Vagina (tissue), 2 donors: ENCODE measurements around the gene MYO7B. TPM values are rescaled to one million over a fixed set of nuclear protein-coding genes. Genes with fewer than 3 reads are reported as not detected.

Experiments used
- DNase-seq, 2 donors: peaks; one replicate each; pipeline ENCODE4 v3.0.0-alpha.2; 2017; ENCODE audit errors: extremely low spot score in 2 of 2
- H3K27ac ChIP-seq: fragments of 200-600 bp; sonication (generic); one replicate; pipeline ENCODE4 v1.5.1; 2019
- H3K27me3 ChIP-seq: fragments of 200-600 bp; sonication (generic); one replicate; pipeline ENCODE4 v1.5.1; 2019
- H3K36me3 ChIP-seq, 2 donors: fragments of 200-600 bp; sonication (generic); one replicate each; pipeline ENCODE4 v1.5.1; 2017 to 2019
- H3K4me1 ChIP-seq: fragments of 200-600 bp; sonication (generic); one replicate; pipeline ENCODE4 v1.5.1; 2019
- H3K4me3 ChIP-seq, 2 donors: fragments of 200-600 bp; sonication (generic); 1 replicate in 1 of 2; 2 replicates in 1 of 2; pipeline ENCODE4 v1.5.1; 2016 to 2019
- H3K9me3 ChIP-seq: fragments of 200-600 bp; sonication (generic); one replicate; pipeline ENCODE4 v1.5.1; 2019
- POLR2A ChIP-seq, 2 donors: fragments of 450-650 bp; IDR thresholded peaks; one replicate each; pipeline ENCODE4 v1.6.1; 2017; ENCODE audit warnings: antibody characterized with exemption in 2 of 2, mild to moderate bottlenecking in 2 of 2, moderate library complexity in 2 of 2
- POLR2AphosphoS5 ChIP-seq, 2 donors: sonication (generic); formaldehyde crosslinking; IDR thresholded peaks; one replicate each; pipeline ENCODE4 v1.9.0; 2017; ENCODE audit warnings: antibody characterized with exemption in 2 of 2, mild to moderate bottlenecking in 2 of 2, low read depth in 1 of 2; ENCODE audit not compliant: insufficient read depth in 1 of 2
- intact Hi-C: fragments of 100-400 bp; cut with DNase I; formaldehyde crosslinking; loops from one replicate; pipeline ENCODE4 v1.15.1; 2023
- total RNA-seq: library from RNA; depleted of rRNA; stranded (reverse); fragments of >200 nt; gene quantifications from one replicate; pipeline ENCODE4 v1.2.3, GENCODE V29; 2016
- TF ChIP-seq, protein P1 (sequence below), 3 experiments: fragments of 450-650 bp in 2 of 3; fragments of 200-600 bp in 1 of 3; sonication (generic) in 1 of 3; IDR thresholded peaks; one replicate each; pipeline ENCODE4 v1.5.1; 2017 to 2019; ENCODE audit warnings: antibody characterized with exemption in 3 of 3, mild to moderate bottlenecking in 2 of 3, moderate library complexity in 2 of 3

Gene MYO7B
- total RNA-seq, 1 donor from 2014 or later = not detected

DNA sequence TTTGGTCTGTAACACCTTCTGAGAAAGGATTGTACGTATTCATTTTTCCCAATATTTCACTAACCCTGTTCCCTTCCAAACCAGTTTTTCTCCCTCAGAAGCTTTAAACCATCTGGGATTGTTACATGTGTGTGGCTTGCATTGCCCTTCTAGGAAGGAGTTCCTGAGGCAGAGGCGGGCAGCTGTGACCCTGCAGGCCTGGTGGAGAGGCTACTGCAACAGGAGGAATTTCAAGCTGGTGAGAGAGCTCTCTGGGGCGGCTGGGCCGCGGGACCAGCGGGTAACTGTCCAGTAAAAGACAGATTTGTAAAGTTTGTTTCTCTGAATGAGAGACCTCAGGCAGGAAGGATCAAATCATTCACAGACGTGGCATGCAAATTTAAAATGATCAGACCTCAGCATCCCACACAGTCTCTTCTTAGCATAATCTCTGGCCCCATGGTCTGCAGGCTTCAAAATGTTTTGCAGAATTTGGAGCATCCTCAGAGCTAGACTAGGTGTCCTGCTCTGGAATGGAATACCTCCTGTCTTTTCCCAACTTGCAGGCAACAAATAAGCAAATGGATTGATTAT is 70.3 kb downstream of the MYO7B start:
- H3K4me3 ChIP-seq = no peak overlapping the region
- H3K4me1 ChIP-seq = no peaks in the 10 kb centered on the region
- intact Hi-C loops = loop anchor here (10.0 kb wide), 1 partner anchor 1611 kb away; no protein-coding TSS in a partner anchor
- TF ChIP-seq POLR2A (IDR thresholded peaks at IDR 0.05) (no peak), POLR2AphosphoS5 (IDR thresholded peaks at IDR 0.05; ENCODE audit: insufficient read depth in 1 of 2, low read depth in 1 of 2) (no peak)
- TF ChIP-seq, protein P1, sequence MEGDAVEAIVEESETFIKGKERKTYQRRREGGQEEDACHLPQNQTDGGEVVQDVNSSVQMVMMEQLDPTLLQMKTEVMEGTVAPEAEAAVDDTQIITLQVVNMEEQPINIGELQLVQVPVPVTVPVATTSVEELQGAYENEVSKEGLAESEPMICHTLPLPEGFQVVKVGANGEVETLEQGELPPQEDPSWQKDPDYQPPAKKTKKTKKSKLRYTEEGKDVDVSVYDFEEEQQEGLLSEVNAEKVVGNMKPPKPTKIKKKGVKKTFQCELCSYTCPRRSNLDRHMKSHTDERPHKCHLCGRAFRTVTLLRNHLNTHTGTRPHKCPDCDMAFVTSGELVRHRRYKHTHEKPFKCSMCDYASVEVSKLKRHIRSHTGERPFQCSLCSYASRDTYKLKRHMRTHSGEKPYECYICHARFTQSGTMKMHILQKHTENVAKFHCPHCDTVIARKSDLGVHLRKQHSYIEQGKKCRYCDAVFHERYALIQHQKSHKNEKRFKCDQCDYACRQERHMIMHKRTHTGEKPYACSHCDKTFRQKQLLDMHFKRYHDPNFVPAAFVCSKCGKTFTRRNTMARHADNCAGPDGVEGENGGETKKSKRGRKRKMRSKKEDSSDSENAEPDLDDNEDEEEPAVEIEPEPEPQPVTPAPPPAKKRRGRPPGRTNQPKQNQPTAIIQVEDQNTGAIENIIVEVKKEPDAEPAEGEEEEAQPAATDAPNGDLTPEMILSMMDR (IDR thresholded peaks at IDR 0.05) = no peak
- H3K27me3 ChIP-seq = no peaks in the 10 kb centered on the region
- DNase-seq = no peak
- H3K27ac ChIP-seq = no peak overlapping the region
- H3K9me3 ChIP-seq = no peaks in the 10 kb centered on the region
- no peaks in the 10 kb centered on the region for H3K36me3 ChIP-seq

DNA sequence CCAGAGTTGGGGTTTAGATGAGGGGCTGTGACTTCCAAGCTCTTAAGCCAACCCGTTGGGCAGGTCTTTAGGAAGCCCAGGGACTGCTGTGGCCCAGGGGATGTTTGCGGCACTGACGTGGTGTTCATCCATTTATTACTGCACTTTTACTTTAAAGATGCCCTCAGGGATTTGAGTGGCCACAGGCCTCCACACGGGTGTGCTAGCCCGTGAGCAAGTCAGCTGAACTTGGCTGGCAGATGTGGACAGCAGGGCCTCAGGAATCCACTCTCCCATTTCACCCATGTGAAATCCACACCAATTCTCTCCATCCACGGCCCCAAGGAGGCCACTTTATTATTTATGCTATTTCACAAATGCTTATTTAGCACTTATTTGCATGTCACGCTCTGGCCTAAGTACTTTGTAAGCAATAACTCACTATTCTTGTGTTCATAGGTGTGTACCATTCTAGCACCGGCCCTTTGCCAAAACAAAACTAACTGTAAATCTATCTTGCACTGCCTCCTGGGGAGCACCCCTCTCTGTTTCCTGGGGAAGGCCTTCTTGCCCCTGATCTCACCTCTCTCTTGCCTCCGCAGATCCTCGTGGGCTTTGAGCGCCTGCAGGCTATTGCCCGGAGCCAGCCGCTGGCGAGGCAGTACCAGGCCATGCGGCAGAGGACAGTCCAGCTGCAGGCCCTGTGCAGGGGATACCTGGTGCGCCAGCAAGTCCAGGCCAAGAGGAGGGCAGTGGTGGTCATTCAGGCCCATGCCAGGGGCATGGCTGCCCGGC is 71.3 kb downstream of the MYO7B start:
- no peak overlapping the region for H3K27ac ChIP-seq
- TF ChIP-seq, protein P1 (IDR thresholded peaks at IDR 0.05) = no peak
- no peak for TF ChIP-seq POLR2AphosphoS5 (IDR thresholded peaks at IDR 0.05; ENCODE audit: insufficient read depth in 1 of 2, low read depth in 1 of 2)
- TF ChIP-seq POLR2A (IDR thresholded peaks at IDR 0.05) = no peak
- DNase-seq = no peak

DNA sequence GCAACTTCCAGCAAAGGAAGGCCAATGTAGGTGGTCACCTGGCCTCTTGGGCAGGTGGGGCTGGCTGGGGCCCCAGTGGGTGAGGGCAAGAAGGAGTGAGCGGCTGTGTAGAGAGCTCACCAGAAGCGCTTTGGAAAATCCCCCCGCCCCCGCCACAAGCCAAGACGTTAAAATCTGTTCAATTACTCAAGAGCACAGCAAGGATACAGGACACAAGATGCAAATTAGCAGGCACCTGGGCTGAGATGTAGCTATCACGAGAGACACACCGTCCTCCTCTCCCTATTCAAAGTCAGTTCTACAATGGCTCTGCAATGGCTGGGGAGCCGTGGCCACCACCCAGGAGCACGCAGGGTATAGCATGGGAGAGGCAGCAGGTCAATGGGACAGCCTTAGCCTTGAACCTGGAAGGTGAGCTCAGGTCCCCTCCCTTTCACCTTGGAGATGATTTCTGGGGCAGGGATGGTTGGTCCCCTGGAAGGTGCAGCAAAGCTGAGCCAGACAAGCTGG is 72.0 kb downstream of the MYO7B start:
- no peaks in the 10 kb centered on the region for H3K36me3 ChIP-seq
- H3K4me3 ChIP-seq = no peak overlapping the region
- H3K27ac ChIP-seq = no peak overlapping the region
- intact Hi-C loops = loop anchor here (10.0 kb wide), 1 partner anchor 1613 kb away; no protein-coding TSS in a partner anchor
- DNase-seq = no peak
- H3K27me3 ChIP-seq = no peaks in the 10 kb centered on the region
- no peaks in the 10 kb centered on the region for H3K4me1 ChIP-seq
- no peak for TF ChIP-seq POLR2A (IDR thresholded peaks at IDR 0.05)
- H3K9me3 ChIP-seq = no peaks in the 10 kb centered on the region

More for the DNA sequence above, 71.3 kb downstream of the MYO7B start:
- Histone ChIP-seq H3K36me3 (no peaks in the 10 kb centered on the region), H3K9me3 (no peaks in the 10 kb centered on the region), H3K27me3 (no peaks in the 10 kb centered on the region), H3K4me1 (no peaks in the 10 kb centered on the region), H3K4me3 (no peak overlapping the region)
- intact Hi-C loops = loop anchor here (10.0 kb wide), 1 partner anchor 1612 kb away; no protein-coding TSS in a partner anchor

DNA sequence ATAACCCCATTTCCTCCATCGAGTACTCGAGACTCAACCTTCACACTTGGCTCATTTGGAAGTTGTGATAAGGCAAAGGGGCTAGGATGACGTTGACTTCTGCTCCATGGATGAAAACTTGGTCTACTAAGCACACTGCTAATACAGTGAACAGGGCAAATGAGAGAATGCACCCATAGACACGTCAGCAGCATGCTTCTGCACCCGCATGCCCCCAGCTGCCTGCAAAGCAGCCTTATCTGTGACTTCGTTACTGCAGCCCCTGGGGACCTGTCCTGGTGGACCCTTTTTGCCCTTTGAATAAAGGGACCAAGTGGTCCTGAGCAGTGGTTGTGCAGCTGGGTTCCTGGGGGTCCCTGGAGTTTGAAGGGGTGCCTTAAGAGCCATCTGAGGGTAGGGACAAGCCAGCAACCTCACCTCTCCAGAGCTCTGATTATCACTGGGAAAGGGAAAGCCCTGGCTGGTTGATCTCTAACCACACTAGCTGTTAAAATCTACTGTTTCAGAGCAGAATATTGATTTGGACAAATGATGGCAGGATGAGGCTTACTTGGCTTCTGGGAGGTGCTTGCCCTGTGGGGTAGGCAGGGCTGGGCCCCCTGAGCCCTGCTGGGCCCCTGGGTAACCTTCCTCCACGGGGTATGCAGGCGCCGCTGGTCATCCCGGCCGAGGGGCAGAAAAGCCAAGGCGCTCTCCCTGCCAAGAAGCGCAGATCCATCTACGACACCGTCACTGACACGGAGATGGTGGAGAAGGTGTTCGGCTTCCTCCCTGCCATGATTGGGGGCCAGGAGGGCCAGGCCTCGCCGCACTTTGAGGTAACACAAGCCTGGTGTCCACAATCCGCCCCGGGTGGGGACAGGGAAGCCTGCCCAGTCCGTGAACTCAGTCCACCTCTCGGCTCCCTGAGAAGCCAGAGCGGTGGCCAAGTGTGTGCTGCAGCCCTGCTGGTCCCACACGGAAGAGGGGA is 72.9 kb downstream of the MYO7B start:
- intact Hi-C loops = loop anchor here (10.0 kb wide), 1 partner anchor 1614 kb away; no protein-coding TSS in a partner anchor
- no peaks in the 10 kb centered on the region for H3K36me3 ChIP-seq
- H3K27me3 ChIP-seq = no peaks in the 10 kb centered on the region
- no peak overlapping the region for H3K4me3 ChIP-seq
- TF ChIP-seq POLR2AphosphoS5 (IDR thresholded peaks at IDR 0.05; ENCODE audit: insufficient read depth in 1 of 2, low read depth in 1 of 2) = no peak
- no peak overlapping the region for H3K27ac ChIP-seq
- peaks cover 4% of the 10 kb centered on the region for H3K9me3 ChIP-seq
- no peak for DNase-seq
- H3K4me1 ChIP-seq = no peaks in the 10 kb centered on the region

DNA sequence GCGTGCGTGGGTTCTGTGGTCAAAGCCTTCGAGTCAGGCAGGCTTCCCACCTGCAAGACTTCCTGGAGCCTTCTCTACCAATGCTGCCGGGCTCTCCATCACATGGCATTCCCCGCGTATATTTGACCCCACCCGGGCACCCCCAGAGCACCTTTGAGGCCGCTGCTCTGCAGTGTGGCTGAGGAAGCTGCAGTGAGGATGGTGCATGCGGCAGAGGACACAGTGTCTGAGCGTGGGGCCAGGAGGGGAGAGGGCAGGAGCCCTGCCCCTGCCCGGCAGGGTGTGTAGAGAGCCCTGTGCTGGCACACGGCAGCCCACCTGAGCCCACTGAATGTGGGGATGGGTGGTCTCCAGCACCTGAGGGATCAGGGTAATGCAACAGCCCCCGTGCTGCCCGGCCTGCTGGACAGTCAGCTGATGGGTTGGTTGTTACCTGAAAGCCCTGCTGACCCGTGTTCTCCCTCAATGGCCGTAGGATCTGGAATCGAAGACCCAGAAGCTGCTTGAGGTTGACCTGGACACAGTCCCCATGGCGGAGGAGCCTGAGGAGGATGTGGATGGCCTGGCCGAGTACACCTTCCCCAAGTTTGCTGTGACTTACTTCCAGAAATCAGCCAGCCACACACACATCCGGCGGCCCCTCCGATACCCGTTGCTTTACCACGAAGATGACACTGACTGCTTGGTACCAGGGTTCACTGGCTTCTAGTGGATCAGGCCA is 73.7 kb downstream of the MYO7B start:
- Histone ChIP-seq H3K9me3 (peaks cover 5% of the 10 kb centered on the region), H3K36me3 (no peaks in the 10 kb centered on the region), H3K27me3 (no peaks in the 10 kb centered on the region), H3K4me1 (no peaks in the 10 kb centered on the region), H3K4me3 (no peak overlapping the region), H3K27ac (no peak overlapping the region)
- no peak for TF ChIP-seq POLR2A (IDR thresholded peaks at IDR 0.05)
- TF ChIP-seq POLR2AphosphoS5 (IDR thresholded peaks at IDR 0.05; ENCODE audit: insufficient read depth in 1 of 2, low read depth in 1 of 2) = no peak
- TF ChIP-seq, protein P1 (IDR thresholded peaks at IDR 0.05) = no peak
- no peak for DNase-seq
- intact Hi-C loops = loop anchor here (10.0 kb wide), 1 partner anchor 1614 kb away; no protein-coding TSS in a partner anchor
